Heart left ventricle (tissue), 13 donors: ENCODE measurements around the gene NFIA.

Source experiments
- CTCF ChIP-seq, 12 donors: fragments of 200-600 bp; sonication (generic) in 4 of 12; IDR thresholded peaks; one replicate each; pipeline versions ENCODE4 v1.5.0 to v1.8.0; 2018 to 2022; ENCODE audit warnings: antibody characterized with exemption in 12 of 12, mild to moderate bottlenecking in 5 of 12
- POLR2A ChIP-seq, 2 donors: fragments of 450-650 bp; IDR thresholded peaks; one replicate each; pipeline ENCODE4 v1.6.1; 2017; ENCODE audit warnings: antibody characterized with exemption in 2 of 2, mild to moderate bottlenecking in 2 of 2, moderate library complexity in 2 of 2
- donor health status: ischemic (EF 13 %, LVEDD 7.1; RV severe dilation, severe dysfunction).
- donor health status: DM: no; HTN: yes; CAD: no.
- donor health status: DM: no; HTN: no; CAD: no.
- donor health status: ischemic (EF 25% LVEDD 6.9; RV normal size, moderate dysfunction).
- donor health status: ischemic (EF 25% LVEDD 5.7; RV mildly dilated, moderate dysfunction).
- donor health status: ischemic (EF 35%, LVEDD 5.7; RV mildly dilated, moderate dysfunction).
- donor health status: nonischemic (EF 11% LVEDD 7.7; RV severe dilation, severe dysfunction).
- donor health status: DM: yes; HTN: yes; CAD: no.
- donor health status: PGD.
- donor health status: ischemic (EF 29% LVEDD 5.4; RV normal size, mild dysfunction).
- donor health status: nonischemic (EF 23%, LVEDD 6.1; RV moderate dilation, normal function).

GRCh38 chr1:61083013-61083806 is 849 bp downstream of the NFIA start:
- TF ChIP-seq CTCF (IDR thresholded peaks at IDR 0.05) (no peak), POLR2A (IDR thresholded peaks at IDR 0.05) (no peak)
